Measurements from ENCODE around the gene CNPPD1. TPM values are rescaled to one million over a fixed set of nuclear protein-coding genes. Genes with fewer than 3 reads are reported as not detected.

Gene CNPPD1
- total and polyA plus RNA-seq, 8 donors = 20.1 to 32.9 (median 26.1) TPM

GRCh38 chr2:219167997-219168396 is 8.7 kb downstream of the CNPPD1 start:
- no peaks in the 10 kb centered on the region for H3K4me1 ChIP-seq
- H3K27me3 ChIP-seq = no peaks in the 10 kb centered on the region
- ATAC-seq (no peak), FAIRE-seq (no peak), DNase-seq (no peak)
- no peak overlapping the region for H3K27ac ChIP-seq
- H3K4me3 ChIP-seq = no peak overlapping the region
- H3K9me3 ChIP-seq = no peaks in the 10 kb centered on the region
- intact Hi-C loops (cut with DNase I) = loop anchor here in 1 of 3 donors (10.0 kb wide), 1 partner anchor 137 kb away; the partner anchor contains the start of gene PTPRN
- WGBS, 2 donors = 65 to 72% methylated on average over 5 of the region's 5 CpGs
- no peak for TF ChIP-seq CTCF (IDR thresholded peaks at IDR 0.05)
- H3K36me3 ChIP-seq = peaks cover 0 to 12% (median 0%) of the 10 kb centered on the region in 3 donors

- no peaks in the 10 kb centered on the region for H3K4me1 ChIP-seq
- no peak overlapping the region for H3K4me3 ChIP-seq
- TF ChIP-seq CTCF (IDR thresholded peaks at IDR 0.05) = no peak
- ATAC-seq (no peak), FAIRE-seq (no peak), DNase-seq (no peak)
- no peaks in the 10 kb centered on the region for H3K36me3 ChIP-seq
- WGBS, 2 donors = 77 to 85% methylated on average over 10 of the region's 10 CpGs
- H3K27me3 ChIP-seq = no peaks in the 10 kb centered on the region
- H3K9me3 ChIP-seq = no peaks in the 10 kb centered on the region
- intact Hi-C loops (cut with DNase I) = loop anchor here in 1 of 3 donors (10.0 kb wide), 1 partner anchor 140 kb away; the partner anchor contains the start of gene PTPRN
- no peak overlapping the region for H3K27ac ChIP-seq
These were observed 11.4 kb downstream of the CNPPD1 start for GRCh38 chr2:219165058-219165911.

- intact Hi-C loops (cut with DNase I) = loop anchor here in 1 of 3 donors (10.0 kb wide), 1 partner anchor 142 kb away; the partner anchor contains the start of gene PTPRN
These were observed 13.6 kb downstream of the CNPPD1 start for GRCh38 chr2:219163156-219163555.

GRCh38 chr2:219161097-219161496 is 15.6 kb downstream of the CNPPD1 start:
- H3K4me1 ChIP-seq = peaks cover 0 to 4% (median 0%) of the 10 kb centered on the region in 3 donors
- H3K9me3 ChIP-seq = no peaks in the 10 kb centered on the region
- no peaks in the 10 kb centered on the region for H3K27me3 ChIP-seq
- WGBS, 2 donors = 60 to 72% methylated on average over 4 of the region's 4 CpGs
- H3K36me3 ChIP-seq = peaks cover 0 to 6% (median 0%) of the 10 kb centered on the region in 3 donors
- H3K4me3 ChIP-seq = peak overlapping the region in 2 of 4 donors; percentile 53 to 55
- intact Hi-C loops (cut with DNase I) = loop anchor here in 1 of 3 donors (10.0 kb wide), 1 partner anchor 144 kb away; the partner anchor contains the start of gene PTPRN
- H3K27ac ChIP-seq = peak overlapping the region in 3 of 4 donors; percentile 83 to 94 (median 86)
- ATAC-seq = no peak
- DNase-seq = no peak
- TF ChIP-seq CTCF (IDR thresholded peaks at IDR 0.05) = no peak
- FAIRE-seq = no peak

More at GRCh38 chr2:219163156-219163555, 13.6 kb downstream of the CNPPD1 start:
- Histone ChIP-seq H3K4me1 (peaks cover 0 to 4% (median 0%) of the 10 kb centered on the region in 3 donors), H3K4me3 (no peak overlapping the region), H3K36me3 (no peaks in the 10 kb centered on the region), H3K27ac (no peak overlapping the region), H3K9me3 (no peaks in the 10 kb centered on the region), H3K27me3 (no peaks in the 10 kb centered on the region)
- TF ChIP-seq CTCF (IDR thresholded peaks at IDR 0.05) = no peak
- ATAC-seq = no peak
- 82 to 89% methylated on average over 6 of the region's 6 CpGs for WGBS, 2 donors
- no peak for DNase-seq
- FAIRE-seq = no peak
